Measurements from ENCODE around the gene SPATA46.
"Not testable (repeated sequence)": the region's sequence is repeated elsewhere in the genome, so short reads cannot be mapped to it uniquely, and the experiment has no call there.

SPATA46 gene

DNA sequence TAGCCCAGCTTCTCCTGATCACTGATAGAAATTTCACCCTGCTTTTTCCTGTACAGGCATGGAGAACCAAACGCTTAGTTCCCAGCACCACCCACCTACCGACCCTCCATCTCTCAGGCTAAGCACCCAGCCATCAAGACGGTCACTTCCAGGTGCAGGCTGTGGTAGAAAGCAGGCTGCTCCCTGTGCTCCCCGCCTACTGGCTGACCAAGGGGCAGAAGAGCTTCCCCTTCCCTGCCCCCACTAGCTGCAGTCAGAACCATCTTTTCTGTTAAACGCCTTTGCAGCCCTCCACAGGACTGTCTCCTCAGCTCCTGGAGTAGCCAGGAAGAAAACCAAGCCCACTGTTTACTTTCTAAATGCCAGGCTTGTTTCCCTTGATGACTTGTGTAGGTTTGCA is 23.0 kb downstream of the SPATA46 start:
- H3K27me3 ChIP-seq (ENCODE audit: insufficient read depth, low read length, poor library complexity, severe bottlenecking): no peaks in the 10 kb centered on the region
- H3K9ac ChIP-seq (ENCODE audit: low read depth, low read length, poor library complexity, severe bottlenecking): no peak overlapping the region
- TF ChIP-seq, protein P1, sequence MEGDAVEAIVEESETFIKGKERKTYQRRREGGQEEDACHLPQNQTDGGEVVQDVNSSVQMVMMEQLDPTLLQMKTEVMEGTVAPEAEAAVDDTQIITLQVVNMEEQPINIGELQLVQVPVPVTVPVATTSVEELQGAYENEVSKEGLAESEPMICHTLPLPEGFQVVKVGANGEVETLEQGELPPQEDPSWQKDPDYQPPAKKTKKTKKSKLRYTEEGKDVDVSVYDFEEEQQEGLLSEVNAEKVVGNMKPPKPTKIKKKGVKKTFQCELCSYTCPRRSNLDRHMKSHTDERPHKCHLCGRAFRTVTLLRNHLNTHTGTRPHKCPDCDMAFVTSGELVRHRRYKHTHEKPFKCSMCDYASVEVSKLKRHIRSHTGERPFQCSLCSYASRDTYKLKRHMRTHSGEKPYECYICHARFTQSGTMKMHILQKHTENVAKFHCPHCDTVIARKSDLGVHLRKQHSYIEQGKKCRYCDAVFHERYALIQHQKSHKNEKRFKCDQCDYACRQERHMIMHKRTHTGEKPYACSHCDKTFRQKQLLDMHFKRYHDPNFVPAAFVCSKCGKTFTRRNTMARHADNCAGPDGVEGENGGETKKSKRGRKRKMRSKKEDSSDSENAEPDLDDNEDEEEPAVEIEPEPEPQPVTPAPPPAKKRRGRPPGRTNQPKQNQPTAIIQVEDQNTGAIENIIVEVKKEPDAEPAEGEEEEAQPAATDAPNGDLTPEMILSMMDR (conservative IDR thresholded peaks at IDR 0.05; ENCODE audit: low read length): no peak
- no peak for TF ChIP-seq EZH2phosphoT487 (IDR thresholded peaks at IDR 0.05; ENCODE audit: borderline replicate concordance)
- no peaks in the 10 kb centered on the region for H3K79me2 ChIP-seq (ENCODE audit: insufficient read depth, low read length)
- H4K20me1 ChIP-seq (ENCODE audit: insufficient read depth, low read length, poor library complexity, severe bottlenecking): no peaks in the 10 kb centered on the region
- H2AFZ ChIP-seq (ENCODE audit: low read length): no peak overlapping the region
- H3K4me3 ChIP-seq (ENCODE audit: low read length, poor library complexity, severe bottlenecking): no peak overlapping the region
- no peaks in the 10 kb centered on the region for H3K9me2 ChIP-seq (replicated peaks; ENCODE audit: low read depth, low read length)
- no peak overlapping the region for H3K4me2 ChIP-seq (ENCODE audit: low read depth, low read length, poor library complexity, severe bottlenecking)
- no peaks in the 10 kb centered on the region for H3K36me3 ChIP-seq (ENCODE audit: insufficient read depth, low read length)
- no peaks in the 10 kb centered on the region for H3K9me3 ChIP-seq (ENCODE audit: insufficient read depth, low read depth, low read length)
- no peaks in the 10 kb centered on the region for H3F3A ChIP-seq (ENCODE audit: low read depth)
- peaks cover 29% of the 10 kb centered on the region for H3K4me1 ChIP-seq (ENCODE audit: insufficient read depth, low read length, poor library complexity, severe bottlenecking)

DNA sequence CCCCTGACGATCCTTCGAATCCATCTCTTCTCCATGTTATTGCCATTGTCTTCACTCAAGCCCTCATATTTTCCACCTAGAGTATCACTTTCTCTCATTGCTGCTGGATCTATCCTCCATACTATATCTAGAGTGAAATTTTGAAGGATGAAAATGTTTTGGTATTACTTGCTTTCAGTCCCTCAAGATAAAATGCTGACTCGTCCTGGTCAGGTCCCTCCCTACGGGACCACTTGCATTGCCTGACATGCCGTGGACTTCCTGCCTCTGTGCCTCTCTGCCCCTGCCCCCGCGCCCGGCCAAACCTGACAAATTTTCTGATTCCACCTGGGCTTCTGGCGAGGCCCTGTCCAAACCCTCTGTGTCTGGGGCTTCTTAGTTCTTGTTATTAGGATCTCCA is 23.6 kb downstream of the SPATA46 start:
- H3K9me3 ChIP-seq (ENCODE audit: insufficient read depth, low read depth, low read length): no peaks in the 10 kb centered on the region
- H3K27me3 ChIP-seq (ENCODE audit: insufficient read depth, low read length, poor library complexity, severe bottlenecking): no peaks in the 10 kb centered on the region
- no peak overlapping the region for H3K4me2 ChIP-seq (ENCODE audit: low read depth, low read length, poor library complexity, severe bottlenecking)
- no peaks in the 10 kb centered on the region for H3K9me2 ChIP-seq (replicated peaks; ENCODE audit: low read depth, low read length)
- no peaks in the 10 kb centered on the region for H4K20me1 ChIP-seq (ENCODE audit: insufficient read depth, low read length, poor library complexity, severe bottlenecking)
- H3K4me3 ChIP-seq (ENCODE audit: low read length, poor library complexity, severe bottlenecking): no peak overlapping the region
- H3K36me3 ChIP-seq (ENCODE audit: insufficient read depth, low read length): no peaks in the 10 kb centered on the region
- no peaks in the 10 kb centered on the region for H3F3A ChIP-seq (ENCODE audit: low read depth)
- no peak for TF ChIP-seq EZH2phosphoT487 (IDR thresholded peaks at IDR 0.05; ENCODE audit: borderline replicate concordance)
- no peak overlapping the region for H2AFZ ChIP-seq (ENCODE audit: low read length)
- H3K4me1 ChIP-seq (ENCODE audit: insufficient read depth, low read length, poor library complexity, severe bottlenecking): peaks cover 29% of the 10 kb centered on the region
- H3K9ac ChIP-seq (ENCODE audit: low read depth, low read length, poor library complexity, severe bottlenecking): no peak overlapping the region
- H3K79me2 ChIP-seq (ENCODE audit: insufficient read depth, low read length): no peaks in the 10 kb centered on the region

DNA sequence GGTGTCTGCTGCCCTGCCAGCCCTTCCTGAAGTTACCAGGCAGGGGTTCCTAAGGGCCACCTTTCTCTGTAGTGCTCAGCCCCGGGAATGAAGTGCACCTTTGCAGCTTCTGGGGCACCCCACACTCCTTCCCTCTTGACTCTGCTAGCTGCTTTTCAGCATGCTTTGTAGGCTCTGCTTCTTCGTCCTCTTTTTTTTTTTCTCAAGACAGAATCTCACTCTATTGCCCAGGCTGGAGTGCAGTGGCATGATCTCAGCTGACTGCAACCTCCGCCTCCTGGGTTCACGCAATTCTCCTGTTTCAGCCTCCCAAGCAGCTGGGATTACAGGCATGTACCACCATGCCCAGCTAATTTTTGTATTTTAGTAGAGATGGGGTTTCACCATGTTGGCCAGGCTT is 24.8 kb downstream of the SPATA46 start:
- not testable (repeated sequence) for H3K27me3 ChIP-seq (ENCODE audit: insufficient read depth, low read length, poor library complexity, severe bottlenecking); H3F3A ChIP-seq (ENCODE audit: low read depth); H2AFZ ChIP-seq (ENCODE audit: low read length); H3K79me2 ChIP-seq (ENCODE audit: insufficient read depth, low read length); H4K20me1 ChIP-seq (ENCODE audit: insufficient read depth, low read length, poor library complexity, severe bottlenecking); H3K9ac ChIP-seq (ENCODE audit: low read depth, low read length, poor library complexity, severe bottlenecking); H3K4me2 ChIP-seq (ENCODE audit: low read depth, low read length, poor library complexity, severe bottlenecking); H3K4me3 ChIP-seq (ENCODE audit: low read length, poor library complexity, severe bottlenecking); H3K36me3 ChIP-seq (ENCODE audit: insufficient read depth, low read length); H3K9me2 ChIP-seq (replicated peaks; ENCODE audit: low read depth, low read length); H3K9me3 ChIP-seq (ENCODE audit: insufficient read depth, low read depth, low read length)
- peaks cover 29% of the 10 kb centered on the region for H3K4me1 ChIP-seq (ENCODE audit: insufficient read depth, low read length, poor library complexity, severe bottlenecking)

DNA sequence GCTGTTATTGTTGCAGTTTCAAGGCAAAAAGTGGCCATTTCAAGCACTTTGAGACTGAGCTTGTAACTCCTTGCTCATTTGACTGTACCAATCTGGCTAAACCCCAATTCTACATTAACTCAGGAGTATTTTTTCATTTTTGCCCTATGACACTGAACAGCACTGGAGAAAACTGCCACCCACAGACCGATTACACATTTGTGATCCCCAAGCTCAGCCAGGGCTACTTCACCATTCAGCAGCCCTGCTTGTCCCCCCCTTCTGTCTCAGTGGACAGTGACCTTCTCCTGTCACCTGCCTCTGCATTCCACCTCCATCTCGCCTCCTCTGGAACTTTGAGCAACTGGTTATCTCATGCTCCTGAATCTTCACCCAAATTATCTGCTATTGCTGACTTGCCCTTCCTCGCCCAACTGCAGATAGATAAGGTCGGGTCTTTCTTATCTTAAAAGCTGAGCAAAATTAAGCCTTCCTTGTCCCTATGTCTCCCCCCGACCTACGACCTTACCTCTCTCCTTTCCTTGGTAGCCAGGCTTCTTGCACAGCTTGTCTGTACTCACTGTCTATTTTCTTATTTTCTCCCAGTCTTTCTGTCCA is 25.3 kb downstream of the SPATA46 start:
- no peak overlapping the region for H3K9ac ChIP-seq (ENCODE audit: low read depth, low read length, poor library complexity, severe bottlenecking)
- no peaks in the 10 kb centered on the region for H3K79me2 ChIP-seq (ENCODE audit: insufficient read depth, low read length)
- H3K36me3 ChIP-seq (ENCODE audit: insufficient read depth, low read length): no peaks in the 10 kb centered on the region
- no peak overlapping the region for H2AFZ ChIP-seq (ENCODE audit: low read length)
- TF ChIP-seq EZH2phosphoT487 (IDR thresholded peaks at IDR 0.05; ENCODE audit: borderline replicate concordance): no peak
- TF ChIP-seq, protein P1 (conservative IDR thresholded peaks at IDR 0.05; ENCODE audit: low read length): no peak
- no peak overlapping the region for H3K4me3 ChIP-seq (ENCODE audit: low read length, poor library complexity, severe bottlenecking)
- H3K4me2 ChIP-seq (ENCODE audit: low read depth, low read length, poor library complexity, severe bottlenecking): no peak overlapping the region
- H3K27me3 ChIP-seq (ENCODE audit: insufficient read depth, low read length, poor library complexity, severe bottlenecking): no peaks in the 10 kb centered on the region
- no peaks in the 10 kb centered on the region for H4K20me1 ChIP-seq (ENCODE audit: insufficient read depth, low read length, poor library complexity, severe bottlenecking)
- H3K9me2 ChIP-seq (replicated peaks; ENCODE audit: low read depth, low read length): no peaks in the 10 kb centered on the region
- H3K4me1 ChIP-seq (ENCODE audit: insufficient read depth, low read length, poor library complexity, severe bottlenecking): peaks cover 29% of the 10 kb centered on the region
- H3K9me3 ChIP-seq (ENCODE audit: insufficient read depth, low read depth, low read length): no peaks in the 10 kb centered on the region
- H3F3A ChIP-seq (ENCODE audit: low read depth): no peaks in the 10 kb centered on the region
